T-helper 1 cell treated with Interleukin-12 subunit alpha and Interleukin-12 subunit beta and Interleukin-4 antibody, amounts not matched to agents 30 ng/mL and 1 ng/mL, for 36 hours (primary cell): ENCODE measurements around the gene GPHN. TPM values are rescaled to one million over a fixed set of nuclear protein-coding genes. Genes with fewer than 3 reads are reported as not detected.

ENCODE experiments used
- intact Hi-C: fragments of 100-400 bp; cut with micrococcal nuclease; formaldehyde crosslinking; loops from one replicate; pipeline ENCODE4 v1.15.1; 2024
- total RNA-seq: library from RNA; stranded (reverse); gene quantifications from 2 replicates; pipeline ENCODE4 v1.2.3, GENCODE V29; 2022

GPHN gene
- total RNA-seq, 1 donor from 2014 or later = 31.7 TPM

GRCh38 chr14:66916421-66916820 lies 408.5 kb downstream of the GPHN start:
- intact Hi-C loops = no loop called here

GRCh38 chr14:66918527-66918926 lies 410.6 kb downstream of the GPHN start:
- intact Hi-C loops = no loop called here

GRCh38 chr14:66920196-66920595 lies 412.2 kb downstream of the GPHN start:
- intact Hi-C loops = no loop called here

GRCh38 chr14:66923251-66923650 lies 415.3 kb downstream of the GPHN start:
- intact Hi-C loops = no loop called here

- intact Hi-C loops = no loop called here
Observed at GRCh38 chr14:66939409-66939808, 431.5 kb downstream of the GPHN start.

GRCh38 chr14:66944872-66945271 lies 436.9 kb downstream of the GPHN start:
- intact Hi-C loops = no loop called here

- intact Hi-C loops = no loop called here
Observed at GRCh38 chr14:66955159-66955558, 447.2 kb downstream of the GPHN start.

- intact Hi-C loops = no loop called here
Observed at GRCh38 chr14:66959437-66960050, 451.6 kb downstream of the GPHN start.

GRCh38 chr14:66965831-66966230 lies 457.9 kb downstream of the GPHN start:
- intact Hi-C loops = no loop called here

GRCh38 chr14:66972469-66972868 lies 464.5 kb downstream of the GPHN start:
- intact Hi-C loops = no loop called here

- intact Hi-C loops = no loop called here
Observed at GRCh38 chr14:66974397-66975025, 466.6 kb downstream of the GPHN start.

- intact Hi-C loops = no loop called here
Observed at GRCh38 chr14:66975251-66975650, 467.3 kb downstream of the GPHN start.

- intact Hi-C loops = no loop called here
Observed at GRCh38 chr14:66979101-66979974, 471.4 kb downstream of the GPHN start.

- intact Hi-C loops = no loop called here
Observed at GRCh38 chr14:66982247-66982646, 474.3 kb downstream of the GPHN start.

- intact Hi-C loops = no loop called here
Observed at GRCh38 chr14:66992776-66993175, 484.8 kb downstream of the GPHN start.

- intact Hi-C loops = no loop called here
Observed at GRCh38 chr14:66993512-66993911, 485.6 kb downstream of the GPHN start.

GRCh38 chr14:66998013-66998412 lies 490.1 kb downstream of the GPHN start:
- intact Hi-C loops = no loop called here

- intact Hi-C loops = no loop called here
Observed at GRCh38 chr14:66999978-67000377, 492.0 kb downstream of the GPHN start.

GRCh38 chr14:67002994-67003753 lies 495.2 kb downstream of the GPHN start:
- intact Hi-C loops = loop anchor here (1.0 kb wide), 1 partner anchor 23 kb away; no protein-coding TSS in a partner anchor

GRCh38 chr14:67004521-67004920 lies 496.6 kb downstream of the GPHN start:
- intact Hi-C loops = no loop called here

GRCh38 chr14:67010602-67011001 lies 502.7 kb downstream of the GPHN start:
- intact Hi-C loops = no loop called here

- intact Hi-C loops = no loop called here
Observed at GRCh38 chr14:67016856-67017255, 508.9 kb downstream of the GPHN start.
